ENCODE measurements around the gene CRYBB3. TPM values are rescaled to one million over a fixed set of nuclear protein-coding genes. Genes with fewer than 3 reads are reported as not detected.

The CRYBB3 gene
- total and polyA plus RNA-seq, 2 of the 13 experiments (the other 11 are each of a cell fraction or from before 2014, with no cell fraction given): 0.18 to 0.28 TPM

DNA sequence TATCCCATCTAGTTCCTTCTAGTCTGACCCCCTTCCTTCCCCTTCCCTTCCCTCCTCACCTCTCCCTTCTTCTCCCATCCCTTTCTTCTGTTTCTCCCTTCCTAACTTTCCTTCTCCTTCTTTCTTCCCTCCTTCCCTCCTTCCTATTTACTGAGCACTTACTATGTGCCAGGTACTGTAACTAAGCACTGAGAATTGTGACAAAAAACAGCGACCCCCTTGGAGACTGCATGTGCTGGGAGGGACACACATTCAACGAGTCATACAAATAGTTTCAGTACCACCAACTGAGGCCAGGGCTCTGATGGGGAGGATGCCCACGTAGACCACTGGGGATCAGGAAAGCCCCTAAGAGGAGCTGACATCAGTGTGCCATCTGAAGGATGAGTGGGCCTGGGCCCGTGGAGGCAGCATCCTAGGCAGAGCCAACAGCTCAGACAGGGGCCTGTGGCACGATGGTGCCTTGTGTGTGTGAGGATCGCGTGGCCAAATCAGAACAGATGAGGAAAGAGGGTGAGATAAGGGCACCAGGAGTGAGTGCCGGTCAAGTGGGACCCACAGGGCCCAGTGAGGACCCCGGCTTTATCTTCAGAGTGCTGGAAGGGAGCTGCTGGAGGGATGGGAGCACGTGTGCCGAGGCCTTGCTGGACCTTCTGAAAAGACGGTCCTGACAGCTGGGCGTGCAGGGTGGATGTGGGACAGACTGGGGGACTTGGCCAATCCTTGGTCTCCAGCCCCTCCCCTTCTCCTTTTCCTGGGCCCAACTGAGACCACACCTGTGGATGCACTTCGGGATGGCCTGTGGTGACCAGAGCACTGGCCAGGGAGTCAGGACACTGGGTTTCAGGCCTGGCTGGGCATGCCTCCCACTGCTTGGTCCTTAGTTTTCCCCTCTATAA, 38.4 kb upstream of the CRYBB3 start:
- no peak for ATAC-seq
- TF ChIP-seq PATZ1 (CRISPR knock-in tag; IDR thresholded peaks at IDR 0.05) (no peak), ATF7-NPFF (CRISPR knock-in tag; IDR thresholded peaks at IDR 0.05; ENCODE audit: low read depth) (no peak), JUND (CRISPR knock-in tag; IDR thresholded peaks at IDR 0.05) (no peak), PCBP2 (optimal IDR thresholded peaks at IDR 0.05; ENCODE audit: low read depth, low read length, poor library complexity, severe bottlenecking) (no peak), NCOA1 (CRISPR knock-in tag; IDR thresholded peaks at IDR 0.05) (no peak), TEF (CRISPR knock-in tag; IDR thresholded peaks at IDR 0.05) (no peak), GMEB1 (CRISPR knock-in tag; IDR thresholded peaks at IDR 0.05; ENCODE audit: borderline replicate concordance) (no peak), PRPF4 (IDR thresholded peaks at IDR 0.05; ENCODE audit: low read depth, low read length, poor library complexity, severe bottlenecking) (no peak), KLF9 (CRISPR knock-in tag; IDR thresholded peaks at IDR 0.05; ENCODE audit: low read depth) (no peak), ZNF652 (CRISPR knock-in tag; IDR thresholded peaks at IDR 0.05; ENCODE audit: borderline replicate concordance, low read depth) (no peak), SNRNP70 (IDR thresholded peaks at IDR 0.05; ENCODE audit: low read depth, low read length) (no peak), GABPB1 (CRISPR knock-in tag; IDR thresholded peaks at IDR 0.05) (no peak), DPF2 (CRISPR knock-in tag; IDR thresholded peaks at IDR 0.05; ENCODE audit: borderline replicate concordance, low read depth) (no peak)
- TF ChIP-seq, protein P1, sequence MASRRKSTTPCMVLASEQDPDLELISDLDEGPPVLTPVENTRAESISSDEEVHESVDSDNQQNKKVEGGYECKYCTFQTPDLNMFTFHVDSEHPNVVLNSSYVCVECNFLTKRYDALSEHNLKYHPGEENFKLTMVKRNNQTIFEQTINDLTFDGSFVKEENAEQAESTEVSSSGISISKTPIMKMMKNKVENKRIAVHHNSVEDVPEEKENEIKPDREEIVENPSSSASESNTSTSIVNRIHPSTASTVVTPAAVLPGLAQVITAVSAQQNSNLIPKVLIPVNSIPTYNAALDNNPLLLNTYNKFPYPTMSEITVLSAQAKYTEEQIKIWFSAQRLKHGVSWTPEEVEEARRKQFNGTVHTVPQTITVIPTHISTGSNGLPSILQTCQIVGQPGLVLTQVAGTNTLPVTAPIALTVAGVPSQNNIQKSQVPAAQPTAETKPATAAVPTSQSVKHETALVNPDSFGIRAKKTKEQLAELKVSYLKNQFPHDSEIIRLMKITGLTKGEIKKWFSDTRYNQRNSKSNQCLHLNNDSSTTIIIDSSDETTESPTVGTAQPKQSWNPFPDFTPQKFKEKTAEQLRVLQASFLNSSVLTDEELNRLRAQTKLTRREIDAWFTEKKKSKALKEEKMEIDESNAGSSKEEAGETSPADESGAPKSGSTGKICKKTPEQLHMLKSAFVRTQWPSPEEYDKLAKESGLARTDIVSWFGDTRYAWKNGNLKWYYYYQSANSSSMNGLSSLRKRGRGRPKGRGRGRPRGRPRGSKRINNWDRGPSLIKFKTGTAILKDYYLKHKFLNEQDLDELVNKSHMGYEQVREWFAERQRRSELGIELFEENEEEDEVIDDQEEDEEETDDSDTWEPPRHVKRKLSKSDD (CRISPR knock-in tag; IDR thresholded peaks at IDR 0.05; ENCODE audit: low read depth): no peak

More for the DNA sequence above, 38.4 kb upstream of the CRYBB3 start:
- intact Hi-C loops (cut with micrococcal nuclease; ENCODE audit: unreplicated experiment) (no loop called here), in situ Hi-C loops (cut with HindIII; ENCODE audit: extremely low pct_ligation_motif_present, low pct_unique_long_range_greater_than_20kb) (no loop called here)
- Histone ChIP-seq H3K4me1 (ENCODE audit: insufficient read depth, low read length) (peaks cover 29% of the 10 kb centered on the region), H3K36me3 (replicated peaks in 1 of 2; ENCODE audit: control insufficient read depth in 1 of 2, insufficient read depth in 2 of 2, low read length in 2 of 2) (peaks cover 3 to 6% of the 10 kb centered on the region in 2 experiments; a peak in 2 of 5 replicates), H3K27ac (ENCODE audit: extremely low read length, insufficient read depth, low read length) (no peak overlapping the region), H3K79me2 (ENCODE audit: insufficient read depth, low read length) (peaks cover 5% of the 10 kb centered on the region), H2AFZ (ENCODE audit: low read length) (no peak overlapping the region), H3K9ac (ENCODE audit: insufficient read depth, low read depth, low read length) (no peak overlapping the region), H4K20me1 (ENCODE audit: insufficient read depth, low read length) (peaks cover 7% of the 10 kb centered on the region), H3K9me3 (ENCODE audit: low read length) (no peaks in the 10 kb centered on the region), H3K4me2 (ENCODE audit: low read depth, low read length) (no peak overlapping the region), H3K4me3 (replicated peaks in 1 of 3; ENCODE audit: insufficient read depth in 1 of 3, low read depth in 2 of 3, low read length in 3 of 3) (no peak overlapping the region), H3K27me3 (ENCODE audit: control insufficient read depth in 1 of 2, insufficient read depth in 2 of 2, low read length in 2 of 2) (no peaks in the 10 kb centered on the region)
- WGBS (ENCODE audit: low lambda C conversion rate): 98% methylated on average over 12 of the region's 14 CpGs
- DNase-seq (ENCODE audit: low spot score): no peak
- CTCF ChIA-PET (ENCODE audit: low intra/inter-chr PET ratio, low total read pairs): no interaction called here
- no peak for FAIRE-seq
- POLR2A ChIA-PET: no interaction called here
- BruUV-seq (replicated peaks): no TSS peak

All from HepG2 (cell line).